Mesendoderm (in vitro differentiated cells): ENCODE results near the gene DYNC1LI2. TPM values are rescaled to one million over a fixed set of nuclear protein-coding genes. Genes with fewer than 3 reads are reported as not detected.
"Not testable (repeated sequence)": the region's sequence is repeated elsewhere in the genome, so short reads cannot be mapped to it uniquely, and the experiment has no call there.

Experiments used
- DNase-seq: peaks from one replicate; pipeline ENCODE4 v3.0.0; 2013
- H2AK5ac ChIP-seq: 2 replicates; pipeline ENCODE4 v1.6.1; 2013; ENCODE audit warnings: low read length, inconsistent platforms
- H2BK120ac ChIP-seq: 2 replicates; pipeline ENCODE4 v1.6.1; 2013; ENCODE audit warnings: low read depth, mild to moderate bottlenecking, low read length, moderate library complexity, mixed read lengths
- H2BK15ac ChIP-seq: replicated peaks from 2 replicates; pipeline ENCODE4 v1.6.1; 2013; ENCODE audit warnings: low read depth, mild to moderate bottlenecking, moderate library complexity
- H2BK5ac ChIP-seq: 2 replicates; pipeline ENCODE4 v1.6.1; 2013; ENCODE audit warnings: low read length, inconsistent platforms
- H3K18ac ChIP-seq: 2 replicates; pipeline ENCODE4 v1.6.1; 2013; ENCODE audit warnings: mild to moderate bottlenecking, low read length, mixed read lengths
- H3K23ac ChIP-seq: one replicate; pipeline ENCODE4 v1.6.1; 2013; ENCODE audit warnings: low read length
- H3K27ac ChIP-seq: 2 replicates; pipeline ENCODE4 v1.5.1; 2013; ENCODE audit warnings: low read depth, mild to moderate bottlenecking, inconsistent platforms, low read length, moderate library complexity
- H3K27me3 ChIP-seq: 2 replicates; pipeline ENCODE4 v1.6.1; 2013; ENCODE audit warnings: low read length, control low read depth, mild to moderate bottlenecking, inconsistent platforms; ENCODE audit not compliant: insufficient read depth, poor library complexity
- H3K36me3 ChIP-seq: 2 replicates; pipeline ENCODE4 v1.6.1; 2013; ENCODE audit warnings: low read length, inconsistent platforms; ENCODE audit not compliant: control insufficient read depth, insufficient read depth
- H3K4ac ChIP-seq: one replicate; pipeline ENCODE4 v1.6.1; 2013; ENCODE audit warnings: low read depth, mild to moderate bottlenecking, low read length, moderate library complexity
- H3K4me1 ChIP-seq: 2 replicates; pipeline ENCODE4 v1.6.1; 2013; ENCODE audit warnings: low read depth, low read length, inconsistent platforms; ENCODE audit not compliant: control insufficient read depth
- H3K4me2 ChIP-seq: 2 replicates; pipeline ENCODE4 v1.6.1; 2013; ENCODE audit warnings: low read length
- H3K4me3 ChIP-seq: 2 replicates; pipeline ENCODE4 v1.5.1; 2013; ENCODE audit warnings: mild to moderate bottlenecking, low read length
- H3K56ac ChIP-seq: one replicate; pipeline ENCODE4 v1.6.1; 2013; ENCODE audit warnings: low read length
- H3K79me1 ChIP-seq: 2 replicates; pipeline ENCODE4 v1.6.1; 2013; ENCODE audit warnings: low read length, inconsistent platforms
- H3K79me2 ChIP-seq: 2 replicates; pipeline ENCODE4 v1.6.1; 2013; ENCODE audit warnings: mild to moderate bottlenecking, low read length; ENCODE audit not compliant: control insufficient read depth, insufficient read depth
- H3K9ac ChIP-seq: 2 replicates; pipeline ENCODE4 v1.6.1; 2013; ENCODE audit warnings: low read length, inconsistent platforms
- H4K5ac ChIP-seq: one replicate; pipeline ENCODE4 v1.6.1; 2013; ENCODE audit warnings: low read length
- H4K8ac ChIP-seq: one replicate; pipeline ENCODE4 v1.6.1; 2013; ENCODE audit warnings: low read depth, mild to moderate bottlenecking, control low read depth, low read length, moderate library complexity
- WGBS: extraction: QIAGEN DNeasy Blood & Tissue Kit; methylation state at CpG from one replicate; pipeline ENCODE4 v1.1.7; 2013; ENCODE audit warnings: low lambda C conversion rate, missing lambda C conversion rate; ENCODE audit not compliant: insufficient coverage; ENCODE audit errors: extremely low coverage; 5-methylcytosine and 5-hydroxymethylcytosine counted together
- polyA plus RNA-seq, 2 experiments: library from polyadenylated mRNA; stranded (reverse); fragments of 200-250 nt; gene quantifications; one replicate each; pipeline ENCODE4 v1.2.3, GENCODE V29; 2013

Gene DYNC1LI2
- polyA plus RNA-seq (2013, experiment 1 of 2) = 150 TPM
- polyA plus RNA-seq (2013, experiment 2 of 2) = 159 TPM

DNA sequence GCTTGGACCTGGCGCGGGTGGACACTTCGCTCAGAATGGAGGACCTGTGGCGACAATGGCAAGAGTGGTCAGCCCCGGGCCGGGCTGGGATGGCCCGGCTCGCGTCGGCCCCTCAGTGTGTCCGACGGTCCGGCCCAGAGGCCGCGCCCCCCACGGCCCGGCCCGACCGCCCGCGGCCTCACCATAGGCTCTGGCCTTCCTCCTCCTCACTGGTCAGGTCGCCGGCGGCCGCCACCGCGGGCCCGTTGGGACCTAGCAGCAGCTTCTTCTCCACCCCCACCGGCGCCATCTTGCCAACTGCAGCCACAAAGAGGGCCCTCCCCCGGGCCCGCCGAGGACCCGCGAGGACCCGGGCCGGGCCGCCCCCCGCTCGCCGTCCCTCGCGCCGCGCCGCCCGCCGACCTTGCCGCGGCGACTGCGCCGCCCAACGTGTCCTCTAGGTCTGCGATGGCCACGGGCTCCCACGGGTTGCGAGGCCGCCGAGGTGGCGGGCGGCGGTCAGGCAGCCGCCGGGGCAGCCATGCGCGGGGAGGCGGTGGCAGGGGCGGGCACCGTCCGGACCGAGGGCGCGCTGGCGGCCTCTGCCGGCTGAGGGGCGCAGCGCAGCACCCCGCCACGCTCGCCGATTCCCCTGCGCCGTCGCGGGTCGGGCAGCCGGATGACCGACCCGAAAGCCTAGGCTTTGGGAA lies at the start of gene DYNC1LI2:
DYNC1LI2 (minus strand) TSS at position 307 of the 689 bp plus-strand sequence; CDS start at position 289, 18 bp downstream.
- Histone ChIP-seq H3K18ac (peak within 1 kb of the TSS; percentile 71), H4K5ac (peak within 1 kb of the TSS; percentile 95), H3K4me2 (peak within 1 kb of the TSS; percentile 93), H2AK5ac (peak within 1 kb of the TSS; percentile 48), H3K56ac (peak within 1 kb of the TSS; percentile 99), H3K27ac (peak within 1 kb of the TSS; percentile 74), H2BK15ac (no peak within 1 kb of the TSS), H2BK120ac (no peak within 1 kb of the TSS), H2BK5ac (peak within 1 kb of the TSS; percentile 55), H3K79me2 (peaks cover 35% of the 10 kb centered on the region), H3K36me3 (peaks cover 8% of the 10 kb centered on the region), H3K4ac (peak within 1 kb of the TSS; percentile 65), H3K23ac (peak within 1 kb of the TSS; percentile 89), H4K8ac (no peak within 1 kb of the TSS), H3K27me3 (no peaks in the 10 kb centered on the region), H3K79me1 (peaks cover 23% of the 10 kb centered on the region), H3K4me1 (peaks cover 7% of the 10 kb centered on the region), H3K4me3 (peak within 1 kb of the TSS; percentile 99), H3K9ac (peak within 1 kb of the TSS; percentile 99)
- WGBS = no CpG with 5 or more reads among the region's 90 CpGs
- peak; percentile 72 for DNase-seq

DNA sequence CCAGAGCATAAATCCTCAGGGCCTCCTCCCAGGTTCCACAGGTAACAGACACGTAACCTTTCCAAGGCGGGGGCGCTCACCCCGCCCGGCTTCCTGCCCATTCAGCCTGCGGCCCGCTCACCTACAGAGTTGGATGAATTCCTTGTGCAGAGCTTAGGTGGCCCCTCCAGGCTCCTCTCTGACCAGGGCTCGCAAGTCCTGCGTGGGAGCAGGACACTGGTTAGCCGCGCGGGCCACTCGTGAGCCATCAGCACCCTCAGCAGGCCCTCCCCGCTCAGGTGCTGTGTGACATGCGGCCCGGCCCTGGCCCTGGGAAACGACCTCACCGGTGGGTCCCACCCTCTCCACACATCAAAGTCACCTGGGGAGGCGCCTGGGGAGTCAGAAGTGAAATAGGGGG lies 49.4 kb upstream of the DYNC1LI2 start:
- H3K4me1 ChIP-seq = no peaks in the 10 kb centered on the region

DNA sequence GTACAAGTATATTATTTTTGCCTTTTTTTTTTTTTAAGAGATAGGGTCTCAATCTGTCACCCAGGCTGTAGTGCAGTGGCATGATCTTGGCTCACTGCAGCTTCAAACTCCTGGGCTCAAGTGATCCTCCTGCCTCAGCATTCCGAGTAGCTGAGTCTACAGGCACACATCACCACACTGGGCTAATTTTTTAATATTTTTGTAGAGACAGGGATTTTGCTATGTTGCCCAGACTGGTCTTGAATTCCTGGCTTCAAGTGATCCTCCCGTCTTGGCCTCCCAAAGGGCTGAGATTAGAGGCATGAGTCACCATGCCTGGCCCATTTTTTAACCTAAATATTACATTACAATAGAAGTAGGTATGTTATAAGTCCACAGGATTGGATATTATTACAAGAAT lies 46.8 kb upstream of the DYNC1LI2 start:
- no peak overlapping the region for H3K4me2 ChIP-seq
- H2BK120ac ChIP-seq = no peak overlapping the region
- no peak overlapping the region for H3K56ac ChIP-seq
- H3K9ac ChIP-seq = no peak overlapping the region
- H3K79me1 ChIP-seq = no peaks in the 10 kb centered on the region
- no peaks in the 10 kb centered on the region for H3K27me3 ChIP-seq
- H4K5ac ChIP-seq = no peak overlapping the region
- DNase-seq = no peak
- WGBS = no CpG with 5 or more reads among the region's 2 CpGs
- H4K8ac ChIP-seq = no peak overlapping the region
- no peaks in the 10 kb centered on the region for H3K79me2 ChIP-seq
- H3K4ac ChIP-seq = no peak overlapping the region
- H3K36me3 ChIP-seq = no peaks in the 10 kb centered on the region
- no peak overlapping the region for H3K4me3 ChIP-seq
- H2BK15ac ChIP-seq = no peak overlapping the region
- no peak overlapping the region for H3K27ac ChIP-seq
- no peak overlapping the region for H3K18ac ChIP-seq
- no peak overlapping the region for H2BK5ac ChIP-seq
- H2AK5ac ChIP-seq = no peak overlapping the region
- H3K23ac ChIP-seq = no peak overlapping the region
- H3K4me1 ChIP-seq = no peaks in the 10 kb centered on the region

More for the DNA sequence above, 49.4 kb upstream of the DYNC1LI2 start:
- no peak overlapping the region for H3K18ac ChIP-seq
- no peak overlapping the region for H4K5ac ChIP-seq
- H2BK15ac ChIP-seq = no peak overlapping the region
- no peak for DNase-seq
- no peak overlapping the region for H2AK5ac ChIP-seq
- no peak overlapping the region for H3K56ac ChIP-seq
- no peak overlapping the region for H3K4ac ChIP-seq
- H3K79me1 ChIP-seq = no peaks in the 10 kb centered on the region
- no peak overlapping the region for H2BK5ac ChIP-seq
- peaks cover 4% of the 10 kb centered on the region for H3K36me3 ChIP-seq
- no peaks in the 10 kb centered on the region for H3K79me2 ChIP-seq
- no peak overlapping the region for H3K4me2 ChIP-seq
- no peak overlapping the region for H3K27ac ChIP-seq
- no peak overlapping the region for H3K9ac ChIP-seq
- no peaks in the 10 kb centered on the region for H3K27me3 ChIP-seq
- no peak overlapping the region for H2BK120ac ChIP-seq
- H3K4me3 ChIP-seq = no peak overlapping the region
- H4K8ac ChIP-seq = no peak overlapping the region
- WGBS = no CpG with 5 or more reads among the region's 19 CpGs
- no peak overlapping the region for H3K23ac ChIP-seq

DNA sequence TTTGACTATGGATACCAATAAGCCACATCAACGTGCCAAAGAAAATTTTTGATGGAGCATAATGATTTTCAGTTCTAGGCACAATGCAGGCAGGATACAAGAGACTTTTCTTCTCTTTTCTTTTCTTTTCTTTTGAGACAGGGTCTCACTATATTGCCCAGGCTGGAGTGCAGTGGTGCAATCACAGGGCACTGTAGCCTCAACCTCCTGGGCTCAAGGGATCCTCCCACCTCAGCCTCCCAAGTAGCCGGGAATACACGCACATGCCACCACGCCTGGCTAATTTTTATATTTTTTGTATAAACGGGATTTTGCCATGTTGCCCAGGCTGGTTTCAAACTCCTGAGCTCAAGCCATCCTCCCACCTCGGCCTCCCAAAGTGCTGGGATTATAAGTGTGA lies 42.6 kb upstream of the DYNC1LI2 start:
- not testable (repeated sequence) for H3K79me2 ChIP-seq, H3K4ac ChIP-seq, H4K5ac ChIP-seq, H3K9ac ChIP-seq, H3K36me3 ChIP-seq, H2BK5ac ChIP-seq, H3K79me1 ChIP-seq, H4K8ac ChIP-seq, H3K56ac ChIP-seq, H3K27ac ChIP-seq, H3K18ac ChIP-seq, H3K4me2 ChIP-seq, H3K27me3 ChIP-seq, H2AK5ac ChIP-seq, DNase-seq, H3K4me1 ChIP-seq, H3K23ac ChIP-seq, H3K4me3 ChIP-seq, H2BK120ac ChIP-seq, H2BK15ac ChIP-seq
- no CpG with 5 or more reads among the region's 6 CpGs for WGBS

DNA sequence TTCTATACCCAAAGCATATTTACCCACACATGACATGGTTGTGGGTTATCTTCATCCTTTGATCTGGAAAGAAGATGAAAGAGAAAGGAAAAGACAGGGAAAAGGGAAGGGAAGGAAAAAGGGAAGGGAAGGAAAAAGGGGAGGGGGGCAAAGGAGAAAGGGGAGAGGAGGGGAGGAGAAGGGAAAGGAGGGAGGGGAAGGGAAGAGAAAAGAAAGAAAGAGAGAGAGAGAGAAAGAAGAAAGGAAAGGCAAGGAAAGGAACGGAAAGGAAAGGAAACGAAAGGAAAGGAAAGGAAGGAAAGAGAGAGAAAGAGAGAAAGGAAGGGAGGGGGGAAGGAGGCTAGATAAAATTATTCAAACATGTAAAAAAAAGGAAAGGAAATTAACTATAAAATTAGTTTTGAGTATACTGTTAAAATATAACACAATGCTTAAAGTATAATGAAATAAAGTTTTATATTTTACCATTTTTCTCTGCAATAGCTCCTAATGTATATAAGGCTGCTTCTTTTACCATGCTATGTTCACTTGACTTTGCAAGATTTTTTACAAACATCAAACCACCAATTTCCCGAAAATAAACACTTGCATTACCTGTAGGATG lies 38.8 kb upstream of the DYNC1LI2 start:
- H3K4me2 ChIP-seq = no peak overlapping the region
- no peak overlapping the region for H2BK120ac ChIP-seq
- H3K23ac ChIP-seq = no peak overlapping the region
- H3K56ac ChIP-seq = no peak overlapping the region
- H2BK15ac ChIP-seq = no peak overlapping the region
- H3K4ac ChIP-seq = no peak overlapping the region
- no peak overlapping the region for H3K9ac ChIP-seq
- no peaks in the 10 kb centered on the region for H3K79me2 ChIP-seq
- H2BK5ac ChIP-seq = no peak overlapping the region
- H3K36me3 ChIP-seq = no peaks in the 10 kb centered on the region
- no CpG with 5 or more reads among the region's 3 CpGs for WGBS
- no peak overlapping the region for H2AK5ac ChIP-seq
- no peak overlapping the region for H4K5ac ChIP-seq
- no peaks in the 10 kb centered on the region for H3K27me3 ChIP-seq
- H3K79me1 ChIP-seq = no peaks in the 10 kb centered on the region
- H3K27ac ChIP-seq = no peak overlapping the region
- DNase-seq = no peak
- no peak overlapping the region for H4K8ac ChIP-seq
- no peak overlapping the region for H3K18ac ChIP-seq
- no peak overlapping the region for H3K4me3 ChIP-seq
- no peaks in the 10 kb centered on the region for H3K4me1 ChIP-seq
